Measurements from ENCODE around the gene HSBP1L1.
"Not testable (repeated sequence)": the region's sequence is repeated elsewhere in the genome, so short reads cannot be mapped to it uniquely, and the experiment has no call there.

The HSBP1L1 gene

GRCh38 chr18:79987566-79987965 lies 23.1 kb downstream of the HSBP1L1 start:
- DNase-seq, result no peak

GRCh38 chr18:79988071-79988450 lies 23.6 kb downstream of the HSBP1L1 start:
- DNase-seq, result peak; percentile 61

GRCh38 chr18:79988451-79989194 lies 24.2 kb downstream of the HSBP1L1 start, which contains the start of gene TXNL4A:
TXNL4A (minus strand) TSS chr18:79988563; CDS start chr18:79988392, 171 bp downstream.
- DNase-seq, result peak; percentile 83

GRCh38 chr18:79989195-79989497 lies 24.7 kb downstream of the HSBP1L1 start:
- peak; percentile 13 for DNase-seq

- no peak for DNase-seq
Measured at GRCh38 chr18:79991494-79991893, 27.1 kb downstream of the HSBP1L1 start.

- DNase-seq, result not testable (repeated sequence)
Measured at GRCh38 chr18:79999701-80000100, 35.3 kb downstream of the HSBP1L1 start.

GRCh38 chr18:80000877-80001276 lies 36.4 kb downstream of the HSBP1L1 start:
- no peak for DNase-seq

GRCh38 chr18:80002468-80002867 lies 38.0 kb downstream of the HSBP1L1 start:
- no peak for DNase-seq

- no peak for DNase-seq
Measured at GRCh38 chr18:80004600-80005342, 40.3 kb downstream of the HSBP1L1 start.

GRCh38 chr18:80006724-80007123 lies 42.3 kb downstream of the HSBP1L1 start:
- DNase-seq, result no peak

GRCh38 chr18:80009661-80010550 lies 45.5 kb downstream of the HSBP1L1 start:
- no peak for DNase-seq

- DNase-seq, result no peak
Measured at GRCh38 chr18:80010551-80010906, 46.1 kb downstream of the HSBP1L1 start.

- DNase-seq, result not testable (repeated sequence)
Measured at GRCh38 chr18:80011496-80012137, 47.2 kb downstream of the HSBP1L1 start.

GRCh38 chr18:80012714-80013113 lies 48.3 kb downstream of the HSBP1L1 start:
- no peak for DNase-seq

Measured in CD4-positive, alpha-beta T cell treated with Interleukin-17A for 1 hour (primary cell).